NCI-H1417 (cell line): Measurements from ENCODE around the gene PRMT5.

Experiments
- DNase-seq, 3 experiments: peaks; one replicate each; lab custom pipeline; 2025; lab: John Stamatoyannopoulos, UW

Gene PRMT5

GRCh38 chr14:22897357-22897756, 31.8 kb downstream of the PRMT5 start:
- DNase-seq: no peak

GRCh38 chr14:22896760-22897159, 32.4 kb downstream of the PRMT5 start:
- peak in 1 of 3 experiments; percentile 14 for DNase-seq

GRCh38 chr14:22896356-22896755, 32.8 kb downstream of the PRMT5 start:
- DNase-seq: no peak

GRCh38 chr14:22895402-22895801, 33.8 kb downstream of the PRMT5 start:
- no peak for DNase-seq

GRCh38 chr14:22893706-22894105, 35.5 kb downstream of the PRMT5 start:
- no peak for DNase-seq

GRCh38 chr14:22892488-22892887, 36.7 kb downstream of the PRMT5 start:
- DNase-seq: no peak

GRCh38 chr14:22890416-22890815, 38.8 kb downstream of the PRMT5 start:
- DNase-seq: no peak

GRCh38 chr14:22888662-22889061, 40.5 kb downstream of the PRMT5 start:
- no peak for DNase-seq

- no peak for DNase-seq
These were observed 41.2 kb downstream of the PRMT5 start for GRCh38 chr14:22887990-22888378.

- peak; percentile 90 to 99 (median 92) for DNase-seq
These were observed 41.8 kb downstream of the PRMT5 start for GRCh38 chr14:22887260-22887989.

- peak; percentile 85 to 95 (median 94) for DNase-seq
These were observed 42.5 kb downstream of the PRMT5 start for GRCh38 chr14:22886500-22887259.

- no peak for DNase-seq
These were observed 43.2 kb downstream of the PRMT5 start for GRCh38 chr14:22885975-22886374.

- DNase-seq: no peak
These were observed 44.2 kb downstream of the PRMT5 start for GRCh38 chr14:22884738-22885523.

GRCh38 chr14:22884076-22884737, 45.0 kb downstream of the PRMT5 start:
- no peak for DNase-seq

- DNase-seq: peak; percentile 29 to 74 (median 58)
These were observed 45.8 kb downstream of the PRMT5 start, which contains the start of gene REM2 for GRCh38 chr14:22883173-22883976. TSS of gene REM2 (plus strand) at chr14:22883222. CDS start at chr14:22883288, 66 bp downstream.

- DNase-seq: peak; percentile 65 to 93 (median 78)
These were observed 46.5 kb downstream of the PRMT5 start for GRCh38 chr14:22882529-22883172.

GRCh38 chr14:22882064-22882463, 47.1 kb downstream of the PRMT5 start:
- no peak for DNase-seq

- no peak for DNase-seq
These were observed 50.6 kb downstream of the PRMT5 start for GRCh38 chr14:22878271-22879246.

GRCh38 chr14:22877000-22877501, 52.1 kb downstream of the PRMT5 start:
- DNase-seq: no peak
